ENCODE measurements around the gene TTLL11.
A peak's percentile ranks its signal among the peaks of the same experiment; 100 is the strongest.

The TTLL11 gene

DNA sequence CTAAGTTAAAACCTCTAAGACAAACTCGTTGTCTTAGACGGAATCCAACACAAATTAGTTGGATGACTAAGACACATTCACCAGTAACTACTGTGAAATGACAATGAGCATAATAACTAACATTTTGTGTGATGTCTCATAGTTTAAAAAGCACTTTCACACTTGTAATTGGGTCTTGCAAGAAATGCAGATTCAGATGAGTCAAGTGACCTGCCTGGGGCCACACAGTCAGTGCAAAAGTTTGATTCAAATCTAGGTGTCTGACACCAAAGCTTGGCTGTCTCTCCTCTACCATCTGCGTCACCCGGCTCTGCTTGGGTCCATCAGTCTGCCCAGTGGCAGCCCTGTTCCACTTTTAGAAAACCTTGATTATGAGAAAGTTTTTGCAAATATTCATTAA is 143.7 kb downstream of the TTLL11 start:
- CTCF ChIA-PET: no interaction called here
- POLR2A ChIA-PET (ENCODE audit: low non-redundant PET): no interaction called here
- TF ChIP-seq CTCF (conservative IDR thresholded peaks at IDR 0.05; ENCODE audit: low read depth): no peak
- peak; percentile 51 for DNase-seq (ENCODE audit: low spot score)
- H3K27ac ChIP-seq: no peak overlapping the region

DNA sequence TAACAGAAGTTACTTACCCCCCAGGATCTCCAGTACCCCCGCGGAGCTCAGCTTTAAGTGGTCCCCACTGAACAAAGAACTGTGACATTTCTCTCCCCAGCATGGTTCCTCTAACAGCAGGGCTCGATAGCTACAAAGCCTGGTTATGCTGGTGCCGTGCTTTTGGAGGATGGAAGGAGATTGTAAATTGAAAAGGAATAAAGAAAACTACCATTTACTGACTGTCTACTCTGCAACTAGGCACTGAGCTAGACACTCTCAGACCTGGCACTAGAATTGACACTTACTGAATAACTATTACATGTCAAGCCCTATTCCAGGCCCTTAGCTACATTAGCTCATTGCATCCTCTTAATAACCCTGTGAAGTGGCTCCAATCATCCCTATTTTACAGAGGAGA is 145.3 kb downstream of the TTLL11 start:
- POLR2A ChIA-PET (ENCODE audit: low non-redundant PET): no interaction called here
- DNase-seq (ENCODE audit: low spot score): no peak
- CTCF ChIA-PET: interaction anchor here (0.6 kb wide), 1 partner anchor 17 kb away, joined by 3 read pairs; no protein-coding TSS in a partner anchor
- no peak for TF ChIP-seq CTCF (conservative IDR thresholded peaks at IDR 0.05; ENCODE audit: low read depth)
- H3K27ac ChIP-seq: no peak overlapping the region

DNA sequence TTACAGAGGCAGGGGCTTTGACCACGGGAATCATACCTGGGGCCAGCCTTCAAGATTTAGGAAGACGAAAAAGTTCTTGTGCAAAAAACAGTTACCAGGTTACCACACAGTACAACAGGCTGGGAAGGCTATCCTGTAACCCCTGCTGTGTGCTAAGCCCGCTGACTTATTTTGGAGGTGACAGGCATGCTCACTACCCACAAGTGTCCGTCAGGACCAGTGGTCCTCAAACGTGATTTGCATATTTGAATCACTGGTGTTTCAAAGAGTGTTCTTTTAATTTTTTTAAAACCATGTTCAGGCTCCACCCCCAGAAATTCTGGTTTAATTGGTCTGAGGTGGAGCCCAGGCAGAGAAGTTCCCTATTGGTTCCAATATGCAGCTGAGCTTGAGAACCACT is 146.6 kb downstream of the TTLL11 start:
- peak overlapping the region; percentile 45; the same call in 1 of the 2 replicates for H3K27ac ChIP-seq
- no peak for DNase-seq (ENCODE audit: low spot score)
- TF ChIP-seq CTCF (conservative IDR thresholded peaks at IDR 0.05; ENCODE audit: low read depth): no peak
- CTCF ChIA-PET: no interaction called here
- POLR2A ChIA-PET (ENCODE audit: low non-redundant PET): no interaction called here

DNA sequence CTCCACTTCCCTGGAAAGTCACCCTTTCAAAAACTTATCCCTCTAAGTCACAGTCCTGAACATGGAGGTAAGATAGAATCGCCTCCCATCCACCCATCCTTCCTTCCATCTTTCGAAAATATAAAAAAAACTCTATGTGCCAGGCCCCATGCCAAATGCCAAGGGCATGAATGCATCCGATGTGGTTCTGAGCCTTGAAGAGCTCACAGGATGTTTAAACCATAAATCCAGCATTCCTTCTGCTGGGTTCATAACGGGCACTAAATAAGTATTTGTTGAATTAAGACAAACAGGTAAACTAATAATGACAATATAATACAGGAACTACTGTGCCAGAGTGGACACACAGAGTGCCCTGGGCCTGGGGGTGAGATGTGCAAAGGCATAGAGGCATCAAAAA is 147.3 kb downstream of the TTLL11 start:
- peak; percentile 78 for DNase-seq (ENCODE audit: low spot score)
- POLR2A ChIA-PET (ENCODE audit: low non-redundant PET): interaction anchor here (0.7 kb wide), 1 partner anchor 241 kb away, joined by 3 read pairs; no protein-coding TSS in a partner anchor
- CTCF ChIA-PET: no interaction called here
- H3K27ac ChIP-seq: peak overlapping the region; percentile 45; the same call in 1 of the 2 replicates
- TF ChIP-seq CTCF (conservative IDR thresholded peaks at IDR 0.05; ENCODE audit: low read depth): no peak

- POLR2A ChIA-PET (ENCODE audit: low non-redundant PET): no interaction called here
Observed at GRCh38 chr9:121945281-121945680, 147.8 kb downstream of the TTLL11 start.

GRCh38 chr9:121944711-121945191 is 148.4 kb downstream of the TTLL11 start:
- CTCF ChIA-PET: interaction anchor here (0.5 kb wide), 1 partner anchor 390 kb away, joined by 3 read pairs; no protein-coding TSS in a partner anchor
- peak; percentile 70 for DNase-seq (ENCODE audit: low spot score)

More at GRCh38 chr9:121945281-121945680, 147.8 kb downstream of the TTLL11 start:
- CTCF ChIA-PET: no interaction called here
- H3K27ac ChIP-seq: no peak overlapping the region
- no peak for DNase-seq (ENCODE audit: low spot score)
- TF ChIP-seq CTCF (conservative IDR thresholded peaks at IDR 0.05; ENCODE audit: low read depth): no peak

More at GRCh38 chr9:121944711-121945191, 148.4 kb downstream of the TTLL11 start:
- H3K27ac ChIP-seq: no peak overlapping the region
- no peak for TF ChIP-seq CTCF (conservative IDR thresholded peaks at IDR 0.05; ENCODE audit: low read depth)
- POLR2A ChIA-PET (ENCODE audit: low non-redundant PET): no interaction called here

Data from RWPE1 (cell line).